ENCODE measurements around the gene MBD3L4.
"Not testable (repeated sequence)": the region's sequence is repeated elsewhere in the genome, so short reads cannot be mapped to it uniquely, and the experiment has no call there.

Gene MBD3L4

DNA sequence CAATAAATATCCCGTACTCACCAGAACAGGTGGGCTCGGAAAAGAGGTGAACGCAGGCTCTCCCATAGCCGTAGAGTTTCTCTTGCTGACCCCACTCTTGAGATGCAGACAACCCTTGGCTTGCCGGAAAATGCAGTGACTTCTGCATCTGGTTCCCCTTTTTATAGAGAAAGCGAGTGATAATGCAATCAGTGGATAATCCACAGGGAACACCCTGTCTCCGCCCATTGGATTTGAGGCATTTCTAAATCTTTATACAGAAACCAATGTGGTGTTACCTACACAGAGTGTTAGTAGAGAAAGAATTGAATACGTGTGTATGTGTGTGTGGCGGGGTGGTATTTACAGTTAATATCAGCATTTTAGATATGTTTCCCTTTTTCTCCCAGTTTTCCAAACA, at the start of gene MBD3L4:
Gene MBD3L4, minus strand, starts transcription at position 101 of the 400 bp plus-strand sequence. Its CDS starts 35 bp downstream, at position 66.
- not testable (repeated sequence) for DNase-seq

- no peak for DNase-seq
These were observed 49.0 kb upstream of the MBD3L4 start for GRCh38 chr19:7088999-7089398.

DNA sequence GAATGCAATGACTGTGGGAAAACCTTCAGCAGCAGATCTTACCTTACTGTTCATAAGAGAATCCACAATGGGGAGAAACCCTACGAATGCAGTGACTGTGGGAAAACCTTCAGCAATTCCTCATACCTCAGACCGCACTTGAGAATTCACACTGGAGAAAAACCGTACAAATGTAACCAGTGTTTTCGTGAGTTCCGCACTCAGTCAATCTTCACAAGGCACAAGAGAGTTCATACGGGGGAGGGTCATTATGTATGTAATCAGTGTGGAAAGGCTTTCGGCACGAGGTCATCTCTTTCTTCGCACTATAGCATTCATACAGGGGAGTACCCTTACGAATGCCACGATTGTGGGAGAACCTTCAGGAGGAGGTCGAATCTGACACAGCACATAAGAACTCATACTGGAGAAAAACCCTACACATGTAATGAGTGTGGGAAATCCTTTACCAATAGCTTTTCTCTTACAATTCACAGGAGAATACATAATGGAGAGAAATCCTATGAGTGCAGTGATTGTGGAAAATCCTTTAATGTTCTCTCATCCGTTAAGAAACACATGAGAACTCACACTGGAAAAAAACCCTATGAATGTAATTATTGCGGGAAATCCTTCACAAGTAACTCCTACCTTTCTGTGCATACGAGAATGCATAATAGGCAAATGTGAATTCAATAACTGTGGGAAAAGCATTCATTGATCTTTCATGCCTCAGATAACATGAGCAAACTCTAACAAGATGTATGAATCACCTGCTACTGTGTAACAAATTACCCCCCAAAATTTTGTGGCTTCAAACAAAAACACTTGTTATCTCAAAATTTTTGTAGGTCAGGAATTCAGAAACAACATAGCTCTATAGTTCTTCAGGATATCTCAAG, 43.3 kb upstream of the MBD3L4 start:
- DNase-seq = no peak

DNA sequence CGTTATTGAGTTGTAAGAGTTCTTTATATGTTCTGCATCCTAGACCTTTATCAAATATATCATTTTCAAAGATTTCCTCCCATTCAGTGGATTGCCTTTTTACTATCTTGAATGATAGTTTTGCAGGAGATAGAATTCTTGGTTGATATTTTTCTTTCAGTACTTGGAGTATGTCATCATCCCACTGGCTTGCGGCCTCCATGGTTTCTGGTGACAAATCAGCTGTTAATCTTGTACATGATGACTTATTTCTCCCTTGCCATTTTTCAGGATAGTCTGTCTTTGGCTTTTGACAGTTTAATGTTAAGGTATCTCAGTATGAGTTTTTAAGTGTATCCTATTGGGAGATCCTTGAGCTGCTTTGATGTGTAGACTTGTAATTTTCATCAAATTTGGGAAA, 38.0 kb upstream of the MBD3L4 start:
- no peak for DNase-seq

DNA sequence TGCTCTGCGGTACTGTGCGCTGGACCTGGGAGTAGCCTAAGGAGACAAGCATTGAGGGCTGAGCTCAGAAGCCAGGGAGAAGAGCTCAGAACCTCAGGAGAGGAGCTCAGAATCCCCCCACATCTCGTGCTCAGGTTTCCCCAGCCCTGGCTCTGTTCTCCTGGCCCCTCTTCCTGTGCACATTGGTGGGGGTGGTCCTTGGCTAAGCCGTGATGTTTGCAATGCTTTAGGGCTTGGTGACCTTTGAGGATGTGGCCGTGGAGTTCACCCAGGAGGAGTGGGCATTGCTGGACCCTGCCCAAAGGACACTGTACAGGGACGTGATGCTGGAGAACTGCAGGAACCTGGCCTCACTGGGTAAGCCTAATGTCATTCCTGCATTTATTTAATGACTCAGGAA, 36.2 kb upstream of the MBD3L4 start:
- no peak for DNase-seq

DNA sequence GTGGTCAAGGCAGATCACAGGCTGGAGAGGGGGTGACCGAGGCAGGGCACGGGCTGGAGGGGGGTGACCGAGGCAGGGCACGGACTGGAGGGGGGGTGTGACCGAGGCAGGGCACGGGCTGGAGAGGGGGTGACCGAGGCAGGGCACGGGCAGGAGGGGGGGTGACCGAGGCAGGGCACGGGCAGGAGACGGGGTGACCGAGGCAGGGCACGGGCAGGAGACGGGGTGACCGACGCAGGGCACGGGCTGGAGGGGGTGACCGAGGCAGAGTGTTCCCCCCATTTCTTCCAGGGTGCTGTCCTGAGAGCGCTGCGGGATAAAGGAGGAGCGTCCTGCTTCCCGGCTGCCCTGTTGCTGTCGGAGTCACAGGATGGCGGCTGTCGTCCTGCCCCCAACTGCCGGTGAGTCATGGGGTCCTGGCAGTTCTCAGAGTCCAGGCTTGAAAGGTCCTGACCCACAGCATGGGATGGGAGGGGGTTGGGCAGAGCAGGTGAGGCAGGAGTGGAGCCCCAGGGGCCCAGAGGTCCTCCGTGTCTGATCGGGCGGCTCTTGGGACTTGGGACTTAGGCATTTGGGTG, 34.8 kb upstream of the MBD3L4 start:
- DNase-seq = no peak

GRCh38 chr19:7072541-7072940, 32.6 kb upstream of the MBD3L4 start:
- no peak for DNase-seq

DNA sequence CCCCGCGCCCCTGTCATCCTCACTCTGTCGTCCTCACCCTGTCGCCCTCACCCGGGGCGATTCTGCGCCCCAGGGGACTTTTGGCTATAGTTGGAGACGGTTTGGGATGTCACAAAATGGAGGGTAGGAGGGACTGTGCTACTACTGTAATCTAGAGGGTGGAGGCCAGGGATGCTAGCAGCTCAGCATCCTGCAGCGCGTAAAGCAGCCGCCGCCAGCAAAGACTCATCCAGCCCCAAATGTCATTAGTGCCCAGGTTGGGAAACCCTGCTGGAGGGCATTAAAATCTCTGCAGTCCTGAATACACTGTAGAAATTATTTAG, 29.9 kb upstream of the MBD3L4 start:
- DNase-seq = peak in 1 of 4 experiments; percentile 40

GRCh38 chr19:7069042-7069903, 29.3 kb upstream of the MBD3L4 start, which contains the start of gene ZNF557:
Gene ZNF557, plus strand, starts transcription at chr19:7069703. Its CDS starts 5,372 bp downstream, at chr19:7075075.
- peak; percentile 99 for DNase-seq

DNA sequence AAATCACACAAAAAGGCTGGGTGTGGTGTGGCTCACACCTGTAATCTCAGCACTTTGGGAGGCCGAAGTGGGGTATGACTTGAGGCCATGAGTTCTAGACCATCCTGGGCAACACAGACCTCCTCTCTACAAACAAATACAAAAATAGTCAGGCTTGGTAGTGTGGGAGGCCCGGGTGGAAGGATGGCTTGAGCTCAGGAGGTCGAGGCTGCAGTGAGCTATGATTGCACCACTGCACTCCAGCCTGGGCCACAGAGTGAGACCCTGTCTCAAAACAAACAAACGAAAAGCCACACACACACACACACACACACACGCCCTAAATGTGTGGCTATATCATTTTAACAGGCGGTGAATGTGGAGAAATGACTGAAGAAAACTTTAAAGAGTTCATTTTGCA, 28.6 kb upstream of the MBD3L4 start:
- no peak for DNase-seq

DNA sequence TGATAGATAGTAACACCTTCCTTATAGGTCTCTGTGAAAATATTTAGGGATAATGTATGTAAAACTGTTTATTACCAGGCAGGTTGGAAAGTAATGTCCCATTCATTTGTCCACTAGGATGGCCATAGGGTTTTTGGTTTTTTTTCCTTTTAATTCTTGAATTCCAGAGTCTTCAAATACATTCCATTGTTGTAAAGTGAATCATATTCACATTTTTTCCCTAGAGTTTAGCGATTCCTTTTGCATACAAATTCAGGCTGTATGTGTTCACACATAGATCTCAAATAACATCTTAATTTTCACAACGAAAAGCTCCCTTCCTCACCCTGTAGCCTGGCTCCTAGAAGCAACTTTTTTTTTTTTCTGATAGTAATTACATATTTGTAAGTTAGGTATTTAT, 27.7 kb upstream of the MBD3L4 start:
- DNase-seq = no peak

DNA sequence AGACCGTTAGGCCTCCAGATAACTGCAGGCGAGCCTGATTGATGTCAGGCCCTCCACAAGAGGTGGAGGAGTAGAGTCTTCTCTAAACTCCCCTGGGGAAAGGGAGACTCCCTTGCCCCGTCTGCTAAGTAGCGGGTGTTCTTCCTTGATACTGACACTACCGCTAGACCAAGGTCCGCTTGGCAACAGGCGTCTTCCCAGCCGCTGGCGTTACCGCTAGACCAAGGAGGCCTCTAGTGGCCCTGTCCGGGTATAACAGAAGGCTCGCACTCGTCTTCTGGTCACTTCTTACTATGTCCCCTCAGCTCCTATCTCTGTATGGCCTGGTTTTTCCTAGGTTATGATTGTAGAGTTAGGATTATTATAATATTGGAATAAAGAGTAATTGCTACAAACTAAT, 27.1 kb upstream of the MBD3L4 start:
- not testable (repeated sequence) for DNase-seq

GRCh38 chr19:7063764-7064418, 23.9 kb upstream of the MBD3L4 start:
- no peak for DNase-seq

DNA sequence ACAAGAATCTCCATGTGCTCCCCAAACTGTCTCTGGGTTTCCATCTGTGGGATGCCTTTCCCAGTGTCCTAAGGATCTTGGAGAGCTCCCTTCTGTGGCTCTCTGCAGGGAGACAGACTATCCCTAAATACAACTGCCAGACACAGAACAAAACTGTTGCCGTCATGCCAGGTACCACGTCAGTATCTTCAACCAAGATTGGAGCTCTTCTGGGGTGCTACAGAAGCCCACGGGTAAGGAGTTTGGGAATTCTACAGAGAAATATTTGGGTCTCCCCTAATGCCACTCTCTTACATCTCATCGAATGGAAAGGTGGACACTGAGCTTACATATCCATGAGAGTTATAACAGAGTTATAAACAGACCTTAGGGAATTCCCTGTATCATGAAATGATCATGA, 23.4 kb upstream of the MBD3L4 start:
- DNase-seq = no peak

DNA sequence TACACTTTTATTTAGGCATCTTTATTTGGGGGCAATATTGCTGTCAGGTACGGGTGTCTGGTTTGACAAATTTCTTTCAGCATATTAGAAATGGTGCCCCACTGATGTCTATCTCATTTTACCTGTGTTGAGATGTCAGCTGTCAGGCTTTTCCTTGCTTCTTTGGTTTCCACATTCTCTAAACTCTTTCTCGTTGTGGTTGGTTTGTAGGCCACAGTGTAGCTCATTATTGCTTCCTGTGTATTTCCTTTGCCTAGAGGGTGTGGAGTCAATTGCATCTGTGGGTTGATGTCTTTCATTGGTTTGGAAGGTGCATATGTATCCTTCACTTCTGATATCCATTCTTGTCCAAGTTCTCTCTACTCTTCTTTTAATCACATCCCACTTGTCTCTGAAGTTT, 20.0 kb upstream of the MBD3L4 start:
- DNase-seq = not testable (repeated sequence)

DNA sequence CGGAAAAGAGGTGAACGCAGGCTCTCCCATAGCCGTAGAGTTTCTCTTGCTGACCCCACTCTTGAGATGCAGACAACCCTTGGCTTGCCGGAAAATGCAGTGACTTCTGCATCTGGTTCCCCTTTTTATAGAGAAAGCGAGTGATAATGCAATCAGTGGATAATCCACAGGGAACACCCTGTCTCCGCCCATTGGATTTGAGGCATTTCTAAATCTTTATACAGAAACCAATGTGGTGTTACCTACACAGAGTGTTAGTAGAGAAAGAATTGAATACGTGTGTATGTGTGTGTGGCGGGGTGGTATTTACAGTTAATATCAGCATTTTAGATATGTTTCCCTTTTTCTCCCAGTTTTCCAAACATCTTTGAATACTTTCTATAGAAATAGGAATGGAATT, 18.6 kb upstream of the MBD3L4 start, which contains the start of gene MBD3L3:
Gene MBD3L3, minus strand, starts transcription at position 101 of the 400 bp plus-strand sequence. Its CDS starts 71 bp downstream, at position 30.
- not testable (repeated sequence) for DNase-seq

DNA sequence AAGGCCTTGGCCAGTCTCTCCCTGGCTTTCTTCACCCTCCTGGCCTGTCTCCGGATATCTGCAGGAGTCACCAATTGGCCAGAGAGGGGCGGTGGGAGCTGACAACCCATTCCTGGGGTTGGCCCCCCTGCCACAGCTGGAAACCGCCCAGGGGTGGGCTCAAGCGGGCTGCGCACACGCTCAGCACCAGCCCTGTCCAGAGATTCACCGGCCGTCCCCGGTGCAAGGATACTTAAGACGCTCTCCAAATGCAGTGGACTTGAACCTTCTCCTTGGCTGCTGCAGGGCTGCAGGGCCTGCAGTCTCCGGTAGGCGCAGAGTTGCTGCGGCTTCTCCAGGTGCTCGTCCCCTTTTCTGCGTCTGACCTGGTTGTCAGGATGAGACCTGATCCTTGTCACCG, 16.4 kb upstream of the MBD3L4 start:
- not testable (repeated sequence) for DNase-seq

GRCh38 chr19:7055679-7056078, 15.7 kb upstream of the MBD3L4 start:
- not testable (repeated sequence) for DNase-seq

DNA sequence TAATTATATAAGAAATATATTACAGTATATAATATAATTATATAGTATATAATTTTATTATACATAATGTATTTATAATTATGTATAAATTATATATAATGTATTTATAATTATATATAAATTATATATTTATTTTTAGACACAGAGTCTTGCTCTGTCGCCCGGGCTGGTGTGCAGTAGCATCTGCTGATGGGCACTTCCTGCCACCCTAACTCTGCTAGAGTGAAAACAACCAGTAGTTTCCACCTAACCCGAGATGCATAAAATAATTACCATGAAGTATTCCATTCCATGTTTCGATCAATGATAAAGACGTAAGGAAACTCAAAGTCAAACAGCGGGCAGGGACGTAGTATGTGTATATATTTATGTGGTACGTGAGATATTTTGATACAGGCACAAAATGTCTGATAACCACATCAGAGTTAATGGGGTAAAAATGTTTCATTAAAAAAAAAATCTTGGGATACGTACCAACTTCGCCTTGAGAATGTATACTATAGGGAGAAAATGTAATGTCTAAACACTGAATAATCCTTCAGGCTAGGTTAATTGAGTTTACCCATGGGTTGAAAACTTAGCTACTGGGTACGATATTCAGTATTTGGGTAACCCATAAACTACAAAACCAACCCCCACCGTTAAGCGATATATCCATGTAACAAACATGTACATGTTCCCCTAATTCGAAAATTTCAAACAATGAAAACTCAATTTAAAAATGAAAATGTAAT, 14.8 kb upstream of the MBD3L4 start:
- not testable (repeated sequence) for DNase-seq

- DNase-seq = not testable (repeated sequence)
These were observed 12.9 kb upstream of the MBD3L4 start for GRCh38 chr19:7052896-7053295.

DNA sequence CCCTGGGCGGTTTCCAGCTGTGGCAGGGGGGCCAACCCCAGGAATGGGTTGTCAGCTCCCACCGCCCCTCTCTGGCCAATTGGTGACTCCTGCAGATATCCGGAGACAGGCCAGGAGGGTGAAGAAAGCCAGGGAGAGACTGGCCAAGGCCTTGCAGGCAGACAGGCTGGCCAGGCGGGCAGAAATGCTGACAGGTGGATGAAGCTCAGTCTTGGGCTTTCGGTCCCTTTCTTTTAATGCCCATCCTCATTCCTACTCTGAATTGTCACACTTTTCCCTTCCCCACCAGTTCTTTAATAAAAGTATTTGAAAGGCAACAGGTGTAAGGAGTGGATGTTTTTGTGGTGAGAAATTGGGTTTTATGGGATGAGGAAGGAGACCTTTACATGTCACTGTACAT, 11.4 kb upstream of the MBD3L4 start:
- not testable (repeated sequence) for DNase-seq

GRCh38 chr19:7049021-7049420, 9.0 kb upstream of the MBD3L4 start, which contains the start of gene MBD3L2:
Gene MBD3L2, plus strand, starts transcription at chr19:7049321. Its CDS starts 53 bp downstream, at chr19:7049374.
- DNase-seq = not testable (repeated sequence)
